HG03175 (cell line): ENCODE data around the gene KCNN4.
A peak's percentile ranks its signal among the peaks of the same experiment; 100 is the strongest.

Experiments
- ATAC-seq: cut with Tn5 transposase; IDR thresholded peaks from one replicate; pipeline ENCODE4 v1.9.1; 2021; ENCODE audit warnings: mild to moderate bottlenecking, moderate library complexity; ENCODE audit not compliant: unreplicated experiment

KCNN4 gene

DNA sequence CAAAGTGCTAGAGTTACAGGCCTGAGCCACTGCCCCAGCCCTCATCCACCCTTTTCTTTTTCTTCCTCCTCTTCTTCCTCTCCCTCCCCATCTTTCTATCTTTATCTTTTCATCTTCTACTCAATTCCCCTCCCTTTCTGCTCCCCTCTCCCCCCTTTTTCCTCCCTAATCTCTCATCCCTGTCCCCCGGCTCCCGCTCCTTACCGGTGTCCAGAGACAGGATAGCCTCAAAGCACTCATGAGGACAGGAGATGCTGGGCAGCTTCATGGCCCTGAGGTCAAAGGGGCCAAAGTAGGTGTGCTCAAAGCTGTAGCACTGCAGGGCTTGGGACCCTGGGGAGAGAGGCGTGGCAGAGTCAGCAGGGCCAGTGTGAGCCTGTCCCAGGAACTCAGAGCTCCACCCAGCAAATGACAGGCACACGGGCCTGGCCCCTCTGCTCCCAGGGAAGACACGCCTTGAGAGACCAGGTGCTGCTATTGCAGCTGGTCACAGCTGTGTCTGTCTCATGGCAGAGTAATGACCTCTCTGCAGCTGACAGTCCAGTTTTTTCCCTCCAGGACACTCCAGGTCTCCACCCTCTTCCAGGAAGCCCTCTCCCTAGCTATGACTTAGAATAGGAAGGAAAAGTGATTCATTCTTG, 18.8 kb upstream of the KCNN4 start:
- no peak for ATAC-seq

DNA sequence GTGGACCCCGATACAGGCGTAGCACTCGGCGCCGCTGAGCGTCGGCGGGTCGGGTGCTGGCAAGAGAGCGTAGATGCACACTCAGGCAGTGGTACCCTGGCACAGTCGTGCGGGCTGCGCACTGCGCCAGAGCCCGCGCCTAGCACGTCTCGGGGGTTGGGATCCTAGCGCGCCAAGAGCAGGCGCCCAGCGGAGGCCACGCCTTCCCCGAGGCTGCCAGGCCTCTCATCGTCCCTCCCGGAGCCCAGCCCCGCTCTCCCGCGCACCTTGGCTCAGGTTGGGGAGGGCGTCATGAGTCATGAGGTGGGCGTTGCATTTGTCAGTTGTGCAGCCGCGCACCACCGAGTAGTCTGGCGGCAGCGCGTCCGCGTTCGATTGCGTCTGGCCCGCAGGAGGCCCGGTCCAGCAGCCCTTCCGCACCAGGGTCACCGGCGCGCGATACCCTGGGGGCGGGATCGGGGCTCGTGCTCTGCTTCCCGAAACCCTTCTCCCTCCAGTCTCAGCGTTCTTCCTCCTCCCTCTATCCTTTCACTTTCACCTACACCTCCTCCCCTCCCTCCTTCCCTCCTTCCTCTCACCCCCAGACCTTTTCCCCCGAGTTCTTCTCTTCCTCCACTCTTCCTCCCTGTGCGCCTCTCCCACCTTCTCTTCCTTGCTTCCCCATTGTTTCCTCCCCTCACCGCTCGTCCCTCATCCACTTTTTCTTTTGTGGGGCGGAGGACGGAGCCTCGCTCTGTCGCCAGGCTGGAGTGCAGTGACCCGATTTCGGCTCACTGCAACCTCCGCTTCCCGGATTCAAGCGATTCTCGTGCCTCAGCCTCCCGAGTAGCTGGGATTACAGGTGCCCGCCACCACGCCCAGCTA, 18.0 kb upstream of the KCNN4 start:
- ATAC-seq: no peak

DNA sequence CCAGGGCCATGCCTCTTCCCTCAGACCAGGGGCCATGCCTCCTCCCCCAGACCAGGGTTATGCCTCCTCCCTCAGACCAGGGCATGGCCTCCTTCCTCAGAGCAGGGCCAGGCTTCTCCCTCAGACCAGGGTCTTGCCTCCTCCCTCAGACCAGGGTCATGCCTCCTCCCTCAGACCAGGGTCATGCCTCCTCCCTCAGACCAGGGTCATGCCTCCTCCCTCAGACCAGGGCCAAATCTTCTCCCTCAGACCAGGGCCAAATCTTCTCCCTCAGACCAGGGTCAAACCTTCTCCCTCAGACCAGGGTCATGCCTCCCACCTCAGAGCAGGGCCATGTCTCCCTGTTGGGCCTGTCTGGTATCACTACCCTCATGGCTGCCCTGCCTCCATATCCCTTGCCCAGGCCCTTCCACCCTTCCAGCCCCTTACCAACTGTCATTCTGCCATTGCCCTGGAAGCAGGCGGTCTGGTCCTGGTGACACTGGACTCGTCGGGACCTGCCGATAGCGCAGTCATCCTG, 17.3 kb upstream of the KCNN4 start:
- no peak for ATAC-seq

DNA sequence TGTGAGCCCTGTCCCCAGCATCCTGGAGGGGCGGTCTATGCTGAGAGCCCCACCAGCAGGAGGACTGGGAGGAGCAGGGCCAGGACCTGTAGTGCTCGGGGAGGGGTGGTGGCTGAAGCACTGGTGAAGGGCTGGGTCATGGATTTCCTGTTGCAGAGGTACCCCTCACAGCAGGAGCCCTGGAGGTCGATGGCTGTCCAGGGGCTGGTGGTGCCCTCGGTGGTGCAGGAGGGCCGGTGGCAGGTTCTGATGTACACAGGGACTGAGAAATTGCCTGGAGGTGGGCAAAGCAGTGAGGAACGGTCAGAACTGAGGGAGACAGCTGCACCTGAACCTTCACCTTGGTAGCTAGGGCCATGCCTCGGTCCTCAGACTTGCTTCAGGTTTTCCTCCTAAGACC, 16.8 kb upstream of the KCNN4 start:
- ATAC-seq: no peak

DNA sequence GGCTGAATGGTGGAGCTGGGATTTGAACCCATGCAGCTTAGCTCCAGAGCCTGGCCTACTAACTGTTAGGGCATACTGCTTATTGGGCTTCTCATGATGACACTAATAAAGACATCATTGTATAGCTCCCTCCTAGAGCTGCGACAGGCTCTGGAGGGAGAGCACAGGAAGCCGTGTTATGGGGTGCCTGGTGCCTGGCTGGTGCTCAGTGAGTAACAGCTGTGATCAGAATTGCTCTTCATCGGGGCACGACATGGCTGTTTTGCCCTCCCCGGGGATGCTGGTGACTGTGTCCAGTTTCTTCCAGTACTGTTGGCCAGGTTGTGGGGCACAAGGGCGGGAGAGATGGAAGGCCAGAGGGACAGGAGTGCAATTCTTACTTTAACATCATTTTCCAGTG, 16.3 kb upstream of the KCNN4 start:
- no peak for ATAC-seq

DNA sequence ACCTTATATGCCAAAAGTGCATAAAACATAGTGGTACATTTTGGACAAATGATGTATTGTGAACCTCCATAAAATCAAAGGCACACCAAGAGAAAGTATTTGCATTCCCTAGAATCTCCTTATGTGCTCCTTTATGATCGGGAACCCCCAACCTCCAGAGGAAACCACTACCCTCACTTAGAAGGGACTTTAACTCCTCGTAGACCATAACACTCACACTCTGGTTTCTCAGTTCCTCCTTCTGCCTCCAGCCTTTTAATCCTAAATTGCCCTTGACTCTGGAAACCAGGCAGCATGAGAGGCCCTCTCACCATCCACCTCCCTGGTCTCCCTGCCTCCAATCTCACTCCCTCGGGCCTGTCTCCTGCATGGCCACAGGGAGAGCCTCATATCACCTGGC, 9.8 kb upstream of the KCNN4 start:
- ATAC-seq: no peak

DNA sequence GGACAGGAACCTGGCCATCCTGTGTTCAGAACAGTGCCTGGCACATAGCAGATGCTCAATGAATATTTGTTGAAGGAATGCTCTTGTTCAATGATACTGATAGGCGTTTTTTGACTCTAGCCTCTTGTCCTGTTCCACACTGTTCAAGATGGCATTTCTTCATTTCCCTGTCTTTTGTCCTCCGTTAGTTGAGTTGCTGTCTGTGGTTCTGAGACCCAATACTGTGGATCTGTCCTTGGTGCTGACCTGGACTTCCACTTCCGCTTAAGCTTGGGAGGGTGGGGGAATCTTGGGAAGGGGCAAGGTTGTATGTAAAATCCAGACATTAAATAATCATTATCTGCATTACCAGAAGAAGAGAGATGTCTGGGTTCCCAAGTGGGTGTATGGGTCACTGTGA, 8.3 kb upstream of the KCNN4 start:
- ATAC-seq: no peak

DNA sequence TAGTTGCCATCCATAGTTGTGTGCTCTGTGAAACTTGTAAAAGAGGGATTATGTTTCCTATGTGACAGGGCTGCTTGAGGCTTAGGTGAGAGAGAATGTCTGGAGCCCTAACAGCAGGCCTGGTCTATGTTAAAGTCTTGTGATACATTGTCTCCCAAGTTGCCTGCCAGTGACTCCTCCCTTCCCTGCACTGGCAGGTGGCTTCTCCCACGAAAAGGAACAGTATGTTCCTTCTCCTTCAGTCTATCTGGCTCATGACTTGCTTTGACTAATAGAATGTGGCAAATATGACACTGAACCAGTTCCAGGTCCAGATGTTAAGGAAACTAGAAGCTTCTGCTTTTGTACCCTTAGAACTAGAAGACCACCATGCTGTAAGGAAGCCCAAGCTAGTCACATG, 5.9 kb upstream of the KCNN4 start:
- no peak for ATAC-seq

DNA sequence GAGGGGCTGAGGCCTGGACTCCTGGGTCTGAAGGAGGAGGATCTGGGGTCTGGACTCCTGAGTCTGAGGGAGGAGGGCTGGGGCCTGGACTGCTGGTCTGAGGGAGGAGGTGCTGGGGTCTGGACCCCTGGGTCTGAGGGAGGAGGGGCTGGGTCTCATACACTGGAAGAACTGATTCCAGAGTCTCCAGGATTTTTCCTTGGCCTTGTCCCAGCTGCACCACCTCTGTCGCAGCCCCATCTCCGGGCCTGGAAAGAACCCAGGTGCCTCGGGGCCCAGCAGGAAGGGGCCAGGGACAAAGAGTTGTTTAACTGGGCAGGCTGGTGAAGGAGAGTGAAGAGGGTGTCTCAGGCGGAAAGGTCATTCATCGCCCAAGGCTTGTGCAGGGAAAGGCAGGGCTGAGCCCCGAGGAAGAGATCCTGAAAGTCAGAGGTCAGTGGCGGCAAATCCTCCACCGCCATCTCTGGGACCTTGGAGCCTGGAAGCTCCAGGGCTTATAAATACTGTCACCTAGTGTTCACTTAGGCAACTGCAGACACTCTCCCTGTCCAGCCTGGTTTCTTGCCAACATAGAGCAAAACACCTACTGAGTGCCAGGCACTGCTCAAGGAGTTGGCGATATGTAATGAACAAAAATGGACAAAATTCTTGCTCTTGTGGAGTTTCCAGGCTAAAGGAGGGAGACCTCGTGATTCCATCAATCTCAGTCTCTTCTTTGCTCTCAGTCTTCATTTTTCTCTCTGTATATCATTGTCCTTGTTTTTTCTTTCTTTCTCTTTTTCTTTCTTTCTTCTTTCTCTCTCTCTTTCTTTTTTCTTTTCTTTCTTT, 4.4 kb upstream of the KCNN4 start:
- ATAC-seq: peak; percentile 41

DNA sequence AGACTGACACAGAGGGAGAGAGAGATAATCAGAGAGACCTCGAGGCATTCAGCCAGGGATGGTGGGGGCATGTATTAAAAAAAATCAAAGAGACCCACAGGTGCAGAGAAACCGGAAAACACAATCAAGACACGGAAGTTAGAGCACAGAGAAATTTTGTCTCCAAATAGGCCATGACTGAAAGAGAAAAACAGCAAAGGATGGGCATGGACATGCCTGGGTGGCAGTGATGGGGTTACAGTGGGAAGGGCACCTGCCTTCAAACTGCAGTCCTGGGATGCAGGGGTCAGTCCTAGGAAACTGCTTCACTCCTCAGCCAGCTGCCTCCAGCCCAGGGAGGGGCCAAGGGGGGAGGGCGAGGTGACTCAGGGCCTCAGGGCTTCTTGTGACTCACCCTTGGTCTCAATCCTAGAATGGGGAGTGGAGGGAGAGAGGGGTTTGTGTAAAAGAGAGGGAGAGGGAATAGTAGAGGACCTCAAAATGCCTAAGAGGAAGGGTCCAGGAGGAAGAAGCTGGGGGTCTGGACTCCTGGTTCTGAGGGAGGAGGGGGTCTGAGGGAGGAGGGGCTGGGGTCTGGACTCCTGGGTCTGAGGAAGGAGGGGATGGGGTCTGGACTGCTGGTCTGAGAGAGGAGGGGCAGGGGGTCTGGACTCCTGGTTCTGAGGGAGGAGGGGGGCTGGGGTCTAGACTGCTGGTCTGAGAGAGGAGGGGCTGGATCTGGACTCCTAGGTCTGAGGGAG, 3.6 kb upstream of the KCNN4 start:
- peak; percentile 36 for ATAC-seq

DNA sequence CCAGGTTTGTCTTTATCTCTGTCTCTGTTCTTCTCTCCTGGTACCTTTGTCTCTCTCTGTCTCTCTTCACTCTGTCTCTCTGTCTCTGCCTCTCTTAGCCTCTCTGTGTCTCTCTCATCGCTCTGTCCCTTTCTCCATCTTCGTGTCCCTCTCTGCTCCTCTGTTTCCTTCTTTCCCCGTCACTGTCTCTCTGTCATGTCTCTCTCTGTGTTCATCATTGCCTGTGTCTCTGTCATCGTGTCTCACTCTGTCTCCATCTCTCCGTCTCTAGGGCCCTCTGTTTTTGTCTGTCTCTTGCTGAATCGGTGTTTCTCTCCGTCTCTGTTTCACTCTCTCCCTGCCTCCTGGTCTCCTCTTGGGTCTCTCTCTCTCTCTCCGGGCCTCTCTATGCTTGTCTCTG, 2.9 kb upstream of the KCNN4 start:
- no peak for ATAC-seq

DNA sequence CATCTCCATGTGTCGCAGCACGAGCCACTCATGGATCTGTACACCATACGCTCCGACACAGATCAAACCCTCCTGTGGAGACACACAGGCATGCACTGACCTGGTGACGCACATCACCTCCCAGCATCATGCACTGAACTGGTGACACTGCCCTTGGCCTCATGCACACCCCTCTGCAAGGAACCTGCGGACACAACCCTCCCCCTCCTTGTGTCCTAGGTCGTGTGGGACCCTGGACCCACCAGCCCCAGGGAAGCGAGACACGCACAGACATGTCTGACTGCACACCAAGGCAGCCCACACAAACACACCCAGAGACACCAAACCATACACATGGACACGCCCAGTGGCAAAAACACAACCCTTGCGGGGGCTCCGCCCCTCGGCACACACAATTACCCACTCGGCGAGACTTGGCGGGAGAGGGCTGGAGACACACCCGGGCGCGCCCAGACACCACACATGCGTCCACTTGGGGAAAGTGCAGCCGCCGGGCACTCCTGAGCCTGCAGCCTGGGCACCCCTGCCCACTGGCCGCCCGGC, 2.0 kb upstream of the KCNN4 start:
- no peak for ATAC-seq

DNA sequence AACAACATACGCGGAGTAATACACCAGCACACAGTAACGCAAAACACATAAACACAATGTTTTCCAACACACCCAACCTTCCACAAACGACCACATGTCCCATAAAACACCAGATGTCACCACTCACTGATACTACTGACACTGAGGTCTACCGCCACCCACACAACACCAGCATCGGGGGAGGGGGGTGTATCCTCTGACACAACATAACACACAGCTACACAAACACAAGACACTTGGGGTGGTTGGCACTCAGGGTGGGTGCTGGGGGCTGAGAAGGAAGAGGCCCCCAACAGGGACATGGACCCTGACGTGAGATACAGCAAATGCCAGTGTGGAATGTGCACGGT, 1.5 kb upstream of the KCNN4 start:
- ATAC-seq: no peak

DNA sequence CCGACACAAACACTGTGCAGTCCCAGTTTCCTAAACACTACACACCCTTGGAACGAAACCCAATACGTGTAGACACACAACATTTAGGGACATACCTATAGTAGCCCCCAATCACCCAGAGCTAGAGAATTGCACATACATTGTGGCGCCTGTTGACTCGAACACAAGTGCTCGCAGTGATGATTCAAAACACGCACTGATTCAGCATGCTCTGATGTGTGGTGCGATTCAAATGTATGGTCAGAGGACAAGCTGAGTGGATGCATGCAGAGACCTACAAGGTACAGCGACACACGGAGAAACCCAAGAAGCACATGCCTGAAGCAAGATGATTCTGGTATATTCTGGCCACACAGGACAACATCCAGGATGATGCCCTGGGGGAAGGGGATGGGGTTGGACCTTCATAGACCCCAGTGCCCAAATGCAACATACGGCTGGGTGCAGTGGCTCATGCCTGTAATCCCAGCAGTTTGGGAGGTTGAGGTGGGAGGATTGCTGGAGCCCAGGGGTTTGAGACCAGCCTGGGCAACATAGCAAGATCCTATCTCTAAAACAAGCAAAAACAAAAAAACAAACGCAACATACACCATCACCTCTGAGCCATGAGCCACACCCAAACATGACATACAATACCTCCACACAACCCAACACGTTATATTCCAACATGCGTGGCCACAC, 997 bp upstream of the KCNN4 start:
- ATAC-seq: no peak

DNA sequence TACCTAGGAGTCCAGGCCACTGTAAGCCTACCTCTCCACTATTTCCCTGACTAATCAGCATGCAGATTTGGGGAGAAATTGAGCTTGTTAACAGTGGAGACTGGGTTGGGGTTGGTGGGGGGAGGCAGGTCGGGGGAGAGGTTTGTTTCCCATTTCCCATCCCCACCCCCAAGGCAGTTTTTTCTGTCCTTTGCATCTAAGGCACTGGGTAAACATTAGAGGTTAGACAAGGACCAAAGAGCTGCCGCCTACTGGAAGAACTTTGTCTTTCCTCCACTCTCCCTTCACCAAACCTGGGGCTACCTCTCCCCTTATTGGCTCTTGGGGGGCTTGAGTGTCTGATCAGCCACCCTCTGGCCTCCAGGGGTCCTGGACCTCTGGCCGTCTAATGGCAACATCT, 953 bp downstream of the KCNN4 start:
- no peak for ATAC-seq

DNA sequence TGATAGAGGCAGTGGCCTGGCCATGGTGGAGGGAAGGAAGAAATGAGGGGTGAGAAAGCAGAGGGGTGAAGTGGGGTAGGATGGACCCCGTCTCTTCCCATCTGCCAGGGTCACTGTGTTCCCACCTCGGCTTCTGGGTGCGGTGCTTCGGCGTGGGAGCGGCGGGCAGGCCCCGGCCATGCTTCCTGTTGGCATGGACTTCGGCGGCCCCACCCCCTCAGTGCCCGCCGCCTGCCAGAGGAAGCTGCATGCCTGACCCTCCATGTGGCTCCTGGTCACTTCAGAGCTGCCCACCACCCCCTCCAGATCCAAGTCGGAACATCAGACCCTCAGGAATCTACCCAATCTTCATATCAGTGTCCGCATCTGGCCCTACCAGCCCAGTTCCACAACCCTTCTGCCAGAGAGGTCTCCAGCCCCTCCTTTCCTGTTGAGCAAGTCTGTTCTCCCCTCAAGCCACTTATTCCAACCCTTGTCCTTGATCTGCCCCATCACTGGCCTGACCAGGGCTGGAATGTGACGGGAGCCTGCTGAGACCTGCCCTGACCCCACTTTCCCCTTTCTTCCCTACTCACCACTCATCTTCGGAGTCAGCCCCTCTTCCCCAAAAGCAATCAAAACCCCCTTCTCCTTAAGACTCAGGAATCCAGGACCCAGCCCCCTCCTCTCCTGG, 1.5 kb downstream of the KCNN4 start:
- ATAC-seq: no peak

DNA sequence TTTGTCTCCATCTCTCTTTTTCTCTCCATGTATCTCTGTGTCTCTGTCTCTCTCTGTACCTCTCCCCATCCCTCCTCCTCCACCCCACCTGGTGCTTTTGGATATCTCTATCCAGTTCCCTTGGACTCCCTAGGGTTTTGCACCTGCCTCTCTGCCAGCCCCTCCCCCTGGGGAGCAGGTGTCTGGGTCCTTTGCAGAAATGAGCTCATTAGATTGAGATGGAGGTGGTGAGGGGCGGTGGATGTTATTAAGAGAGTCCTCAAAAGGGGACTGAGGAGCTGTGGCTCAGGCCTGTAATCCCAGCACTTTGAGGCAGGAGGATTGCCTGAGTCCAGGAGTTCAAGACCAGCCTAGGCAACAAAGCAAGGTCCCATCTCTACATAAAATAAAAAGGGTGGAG, 2.1 kb downstream of the KCNN4 start:
- ATAC-seq: no peak

DNA sequence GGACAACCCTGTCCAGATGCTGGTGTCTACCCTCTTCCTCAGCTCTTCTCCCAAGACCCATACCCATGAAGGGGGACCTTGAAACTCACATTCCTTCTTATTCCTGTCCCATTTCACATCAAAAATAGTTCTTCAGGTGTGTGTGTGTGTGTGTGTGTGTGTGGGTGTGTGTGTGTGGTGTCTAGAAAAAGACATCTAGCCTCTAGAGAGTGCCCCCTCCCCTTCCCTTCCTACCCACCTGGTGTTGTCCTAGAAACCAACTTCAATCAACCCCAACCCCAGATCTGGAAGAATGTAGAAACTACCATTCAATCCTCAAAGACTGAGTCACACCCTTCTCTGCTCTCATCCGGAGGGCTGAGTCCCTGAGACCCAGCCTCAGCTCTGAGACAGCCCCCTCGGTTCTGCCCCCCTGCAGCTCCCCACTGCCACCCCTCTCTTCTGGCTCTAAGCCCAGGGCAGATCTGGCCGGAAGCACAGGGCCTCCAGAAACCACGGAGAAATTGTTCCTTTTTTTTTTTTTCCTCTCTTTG, 3.5 kb downstream of the KCNN4 start:
- no peak for ATAC-seq

DNA sequence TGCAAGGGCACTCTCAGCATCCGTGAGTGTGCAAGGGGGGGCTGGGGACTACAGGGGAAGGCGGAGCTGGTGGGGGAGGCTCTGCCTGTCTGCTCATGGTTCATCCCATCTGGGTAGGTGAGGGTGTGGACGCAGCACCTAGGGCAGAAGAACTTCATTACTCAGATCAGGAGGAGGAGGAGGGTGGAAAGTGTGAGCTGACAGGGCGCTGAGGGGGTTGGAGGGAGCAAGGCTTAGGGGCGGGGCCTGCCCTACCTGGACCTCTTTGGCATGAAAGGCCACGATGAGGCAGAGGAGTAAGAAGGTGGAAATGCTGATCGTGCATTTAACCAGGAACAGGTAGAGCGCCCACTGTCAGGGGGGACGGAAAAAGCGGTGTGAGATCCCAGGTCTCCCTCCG, 4.5 kb downstream of the KCNN4 start:
- no peak for ATAC-seq
